Left hindlimb (tissue), 1 donor: ENCODE measurements around the gene AKAP7.
"Not testable (repeated sequence)": the region's sequence is repeated elsewhere in the genome, so short reads cannot be mapped to it uniquely, and the experiment has no call there.

Experiments
- DNase-seq: peaks from one replicate; pipeline ENCODE4 v3.0.0-alpha.2; 2018

The AKAP7 gene

GRCh38 chr6:131303338-131303930 lies 168.2 kb downstream of the AKAP7 start:
- DNase-seq, result no peak

GRCh38 chr6:131305037-131305850 lies 170.0 kb downstream of the AKAP7 start:
- DNase-seq, result no peak

DNA sequence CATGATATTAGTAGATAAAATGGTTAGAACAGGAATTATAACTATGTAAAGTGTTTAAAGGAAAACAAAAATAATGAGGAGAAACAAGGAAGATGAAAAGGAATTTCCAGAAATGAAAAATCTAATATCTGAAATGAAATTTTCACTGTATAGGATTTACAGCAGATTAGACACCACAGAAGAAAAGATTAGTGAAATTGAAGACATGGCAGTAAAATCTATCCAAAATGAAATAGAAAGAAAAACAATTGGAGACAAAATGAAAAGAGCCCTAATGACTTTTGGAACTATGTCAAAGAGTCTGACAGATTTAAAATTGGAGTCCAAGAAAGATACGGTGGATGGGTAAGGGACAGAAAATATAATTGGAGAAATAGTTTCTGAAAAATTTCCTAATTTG lies 174.2 kb downstream of the AKAP7 start:
- no peak for DNase-seq

- DNase-seq, result no peak
Observed at GRCh38 chr6:131314838-131315237, 179.6 kb downstream of the AKAP7 start.

- no peak for DNase-seq
Observed at GRCh38 chr6:131316654-131317053, 181.4 kb downstream of the AKAP7 start.

DNA sequence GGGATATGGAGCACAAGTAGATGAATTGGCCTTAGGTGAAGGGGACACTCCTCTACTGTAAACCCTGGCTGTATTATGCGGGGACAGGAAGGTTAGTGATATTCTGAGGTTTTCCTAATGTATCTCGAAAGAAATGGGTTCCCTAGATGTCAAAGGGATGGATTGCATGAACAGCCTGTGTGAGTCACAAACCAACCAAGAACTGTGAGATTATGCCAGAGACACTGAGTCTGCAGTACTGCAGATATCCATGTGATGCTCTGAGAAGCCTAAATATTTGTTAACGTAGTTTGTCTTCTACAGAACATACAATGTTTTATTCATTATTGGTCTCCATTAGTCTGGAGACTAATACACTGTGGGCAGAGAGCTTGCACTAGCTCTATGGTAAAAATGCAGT lies 182.2 kb downstream of the AKAP7 start:
- DNase-seq, result no peak

DNA sequence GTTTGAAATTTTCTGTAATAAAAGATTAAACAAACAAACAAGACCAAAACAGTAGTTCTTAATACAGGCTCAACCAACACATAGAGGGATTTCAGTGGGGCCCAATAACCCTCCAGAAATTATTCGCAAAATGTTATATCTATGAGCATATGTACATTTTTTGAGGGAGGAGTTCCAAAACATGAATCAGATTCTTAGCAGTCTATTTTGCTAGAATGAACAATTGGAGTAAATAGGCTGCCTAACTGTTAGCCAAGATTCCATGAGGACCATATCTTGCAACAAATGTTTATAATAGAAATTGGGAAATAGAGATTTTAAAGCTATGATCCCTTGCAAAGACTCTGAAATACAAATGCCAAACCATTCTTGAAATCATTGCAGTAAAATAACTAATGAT lies 186.3 kb downstream of the AKAP7 start:
- DNase-seq, result no peak

- no peak for DNase-seq
Observed at GRCh38 chr6:131322125-131322524, 186.9 kb downstream of the AKAP7 start.

- DNase-seq, result not testable (repeated sequence)
Observed at GRCh38 chr6:131325669-131326068, 190.4 kb downstream of the AKAP7 start.

DNA sequence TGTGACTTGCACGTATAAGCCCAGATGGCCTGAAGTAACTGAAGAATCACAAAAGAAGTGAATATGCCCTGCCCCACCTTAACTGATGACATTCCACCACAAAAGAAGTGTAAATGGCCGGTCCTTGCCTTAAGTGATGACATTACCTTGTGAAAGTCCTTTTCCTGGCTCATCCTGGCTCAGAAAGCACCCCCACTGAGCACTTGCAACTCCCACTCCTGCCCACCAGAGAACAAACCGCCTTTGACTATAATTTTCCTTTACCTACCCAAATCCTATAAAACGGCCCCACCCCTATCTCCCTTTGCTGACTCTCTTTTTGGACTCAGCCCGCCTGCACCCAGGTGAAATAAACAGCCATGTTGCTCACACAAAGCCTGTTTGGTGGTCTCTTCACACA lies 193.5 kb downstream of the AKAP7 start:
- not testable (repeated sequence) for DNase-seq

DNA sequence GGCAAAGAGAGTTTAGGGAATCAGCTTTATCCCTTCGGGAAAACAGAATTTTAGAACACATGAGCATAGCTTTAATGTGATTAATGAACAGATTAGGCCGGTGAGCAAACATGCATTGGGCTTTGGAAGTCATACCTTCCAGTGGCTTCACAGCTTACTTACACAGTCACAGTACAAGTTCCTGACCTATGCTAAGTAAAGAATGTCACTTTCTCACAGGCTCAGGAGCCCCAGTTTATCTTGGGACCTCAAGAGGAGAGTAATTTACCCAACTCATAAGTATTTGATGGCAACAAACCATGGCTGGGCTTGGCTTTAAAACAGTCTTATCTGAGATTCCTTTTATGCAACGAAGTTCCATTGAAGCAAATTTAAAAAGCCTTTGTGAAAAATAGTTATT lies 195.9 kb downstream of the AKAP7 start:
- DNase-seq, result no peak

DNA sequence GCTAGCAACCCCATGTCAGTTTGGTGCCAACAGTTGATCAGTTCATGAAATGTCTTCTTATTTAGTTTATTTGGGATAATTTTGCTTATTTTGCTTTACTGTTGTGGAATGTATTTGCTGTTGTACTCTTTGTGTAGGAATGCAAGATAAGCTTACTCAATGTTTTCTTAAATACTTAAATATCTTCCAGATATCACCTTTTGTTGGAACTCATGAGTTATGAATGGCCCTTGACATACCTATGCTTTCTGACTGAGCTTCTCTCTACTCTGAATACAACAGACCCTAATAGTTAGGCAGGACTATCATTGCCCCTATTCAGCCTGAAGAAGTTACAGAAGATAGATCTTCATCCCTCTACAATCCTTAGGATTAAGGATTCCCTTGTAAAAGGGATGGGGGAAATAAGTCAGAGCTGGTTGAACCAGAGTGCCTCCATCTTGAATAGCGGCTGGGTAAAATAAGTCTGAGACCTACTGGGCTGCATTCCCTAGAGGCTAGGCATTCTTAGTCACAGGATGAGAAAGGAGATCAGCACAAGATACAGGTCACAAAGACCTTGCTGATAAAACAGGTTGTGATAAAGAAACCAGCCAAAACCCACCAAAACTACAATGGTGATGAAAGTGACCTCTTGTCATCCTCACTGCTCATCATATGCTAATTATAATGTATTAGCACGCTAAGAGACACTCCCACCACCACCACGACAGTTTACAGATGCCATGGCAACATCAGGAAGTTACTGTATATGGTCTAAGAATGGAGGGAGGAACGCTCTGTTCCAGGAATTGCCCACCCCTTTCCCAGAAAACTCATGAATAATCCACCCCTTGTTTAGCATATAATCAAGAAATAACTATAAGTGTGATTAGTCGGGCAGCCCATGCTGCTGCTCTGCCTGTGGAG lies 196.9 kb downstream of the AKAP7 start:
- DNase-seq, result no peak
